ENCODE data around the gene ZNF813.
"Not testable (repeated sequence)": the region's sequence is repeated elsewhere in the genome, so short reads cannot be mapped to it uniquely, and the experiment has no call there.

Gene ZNF813

DNA sequence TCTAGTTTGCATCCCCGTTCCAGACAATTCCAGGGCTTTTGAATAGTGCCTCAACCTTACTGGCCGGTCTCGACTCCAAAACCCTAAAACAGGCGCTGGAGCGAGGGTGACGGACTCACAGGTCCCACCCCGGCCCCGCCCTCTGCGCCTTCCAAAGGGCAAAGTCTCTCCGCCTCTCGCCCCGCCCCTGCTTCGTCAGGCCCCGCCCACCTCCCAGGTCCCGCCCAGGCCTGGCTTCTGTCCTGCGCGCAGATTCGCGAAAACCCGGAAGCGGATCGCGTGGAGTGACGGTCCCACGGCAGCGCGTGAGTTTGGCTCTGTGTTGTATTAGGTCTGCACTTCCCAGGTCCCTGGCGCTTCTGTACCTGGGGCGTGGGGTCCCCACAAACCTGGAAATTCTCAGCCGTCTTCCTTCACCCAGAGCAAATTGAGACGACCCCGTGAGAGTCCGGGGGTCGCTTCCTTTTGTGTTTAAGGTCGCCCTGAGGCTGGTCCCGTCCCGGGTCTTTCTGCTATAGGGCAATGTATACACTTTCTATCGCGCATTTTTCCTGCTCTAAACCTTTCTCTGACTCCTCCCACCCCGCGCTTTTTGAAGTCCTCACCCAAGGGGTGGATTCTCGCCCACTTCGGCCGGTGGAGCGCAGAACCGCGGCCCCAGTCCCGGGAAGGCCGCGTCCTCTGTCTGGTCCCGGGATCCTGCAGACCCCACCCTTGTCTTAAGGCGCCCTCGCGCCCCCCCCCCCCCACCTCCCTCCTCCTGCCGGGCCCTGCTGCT lies at the start of gene ZNF813:
Gene ZNF813, plus strand, starts transcription at position 249 of the 778 bp plus-strand sequence. CDS start 16,090 bp downstream, outside the sequence.
- DNase-seq, result peak; percentile 94 to 97

DNA sequence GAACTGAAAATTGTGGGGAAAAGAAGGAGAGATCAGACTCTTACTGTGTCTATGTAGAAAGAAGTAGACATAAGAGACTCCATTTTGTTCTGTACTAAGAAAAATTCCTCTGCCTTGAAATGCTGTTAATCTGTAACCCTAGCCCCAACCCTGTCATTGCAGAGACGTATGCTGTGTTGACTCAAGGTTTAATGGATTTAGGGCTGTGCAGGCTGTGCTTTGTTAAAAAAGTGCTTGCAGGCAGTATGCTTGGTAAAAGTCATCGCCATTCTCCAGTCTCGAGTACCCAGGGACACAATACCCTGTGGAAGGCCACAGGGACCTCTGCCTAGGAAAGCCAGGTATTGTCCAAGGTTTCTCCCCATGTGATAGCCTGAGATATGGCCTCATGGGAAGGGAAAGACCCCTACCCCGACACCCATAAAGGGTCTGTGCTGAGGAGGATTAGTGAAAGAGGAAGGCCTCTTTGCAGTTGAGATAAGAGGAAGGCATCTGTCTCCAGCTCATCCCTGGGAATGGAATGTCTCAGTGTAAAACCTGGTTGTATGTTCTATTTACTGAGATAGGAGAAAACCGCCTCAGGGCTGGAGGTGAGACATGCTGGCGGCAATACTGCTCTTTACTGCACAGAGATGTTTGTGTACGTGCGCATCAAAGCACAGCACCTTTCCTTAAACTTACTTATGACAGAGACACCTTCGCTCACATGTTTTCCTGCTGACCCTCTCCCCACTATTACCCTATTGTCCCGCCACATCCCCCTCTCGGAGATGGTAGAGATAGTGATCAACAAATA lies 46.8 kb upstream of the ZNF813 start:
- DNase-seq, result not testable (repeated sequence)

DNA sequence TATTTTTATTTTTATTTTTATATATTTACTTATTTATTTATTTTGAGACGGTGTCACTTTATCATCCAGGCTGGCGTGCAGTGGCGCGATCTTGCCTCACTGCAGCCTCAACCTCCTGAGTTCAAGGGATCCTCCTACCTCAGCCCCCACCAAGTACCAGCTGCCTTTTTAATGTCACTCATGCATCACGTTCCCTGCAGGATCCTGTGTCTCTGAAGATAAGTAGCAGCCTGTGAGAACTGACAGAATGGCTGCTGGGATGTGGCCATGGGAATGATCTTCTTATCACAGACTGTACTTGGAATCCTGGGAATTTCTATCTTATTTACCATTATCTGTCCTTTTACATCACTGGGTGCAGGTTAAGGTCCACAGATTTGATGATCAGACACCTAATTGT lies 45.0 kb upstream of the ZNF813 start:
- DNase-seq, result no peak

DNA sequence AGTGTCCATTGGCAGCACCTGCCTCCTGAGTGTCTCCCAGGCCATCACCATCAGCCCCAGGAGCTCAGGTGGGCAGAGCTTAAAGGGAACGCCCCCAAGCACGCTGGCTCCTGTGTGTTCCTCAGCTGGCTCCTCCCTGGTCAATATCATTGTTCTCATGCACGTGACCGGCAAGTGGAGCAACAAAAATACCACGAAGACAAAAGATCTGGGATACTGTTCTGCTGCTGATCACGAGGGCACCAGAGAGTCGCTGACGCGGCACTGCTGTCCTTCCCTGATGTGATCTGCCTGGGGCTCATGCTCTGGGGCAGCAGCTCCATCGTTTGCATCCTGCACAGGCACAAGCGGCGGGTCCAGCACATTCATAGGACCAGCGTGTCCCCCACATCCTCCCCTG lies 44.5 kb upstream of the ZNF813 start:
- DNase-seq, result not testable (repeated sequence)

DNA sequence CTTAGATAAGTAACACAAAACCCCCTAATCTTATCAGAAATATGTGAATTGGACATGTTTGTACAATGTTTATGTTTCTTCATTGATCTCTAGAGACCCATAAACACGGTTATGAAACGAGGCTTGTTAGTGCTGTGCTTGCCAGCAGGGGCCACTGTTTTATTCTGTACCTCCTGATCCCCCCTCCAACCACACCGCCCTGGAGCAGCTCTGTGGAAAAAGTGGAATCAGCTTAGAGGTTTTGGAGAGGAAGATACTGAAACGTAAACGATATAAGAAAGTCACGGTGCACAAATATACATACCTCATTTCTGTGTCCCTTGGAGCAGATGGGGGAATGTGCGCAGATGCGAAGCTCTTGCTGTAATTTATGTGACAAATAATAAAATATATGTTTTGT lies 43.9 kb upstream of the ZNF813 start:
- not testable (repeated sequence) for DNase-seq

DNA sequence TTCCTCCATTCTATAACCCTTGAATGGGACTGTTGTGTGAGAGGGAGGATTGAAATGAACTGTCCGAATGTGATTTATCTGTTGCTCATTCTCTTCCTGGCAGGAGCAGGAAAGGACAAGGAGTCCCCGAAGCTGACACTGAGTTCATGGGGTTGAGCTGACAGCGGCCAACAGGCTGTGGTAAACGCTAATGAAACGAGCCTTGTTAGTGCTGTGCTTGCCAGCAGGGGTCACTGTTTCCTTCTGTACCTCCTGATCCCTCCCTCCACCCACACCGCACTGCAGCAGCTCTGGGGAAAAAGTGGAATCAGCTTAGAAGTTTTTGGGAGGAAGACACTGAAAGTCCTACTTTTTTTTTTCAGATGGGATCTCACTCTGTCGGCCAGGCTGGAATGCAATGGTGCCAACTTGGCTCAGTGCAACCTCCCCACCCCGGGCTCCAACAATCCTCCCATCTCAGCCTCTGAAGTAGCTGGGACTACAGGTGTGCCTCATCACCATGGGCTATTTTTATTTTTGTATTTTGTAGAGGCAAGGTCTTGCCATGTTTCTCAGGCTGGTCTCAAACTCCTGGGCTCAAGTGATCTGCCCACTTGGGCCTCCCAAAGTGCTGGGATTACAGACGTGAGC lies 42.5 kb upstream of the ZNF813 start:
- peak; percentile 56 to 61 for DNase-seq

DNA sequence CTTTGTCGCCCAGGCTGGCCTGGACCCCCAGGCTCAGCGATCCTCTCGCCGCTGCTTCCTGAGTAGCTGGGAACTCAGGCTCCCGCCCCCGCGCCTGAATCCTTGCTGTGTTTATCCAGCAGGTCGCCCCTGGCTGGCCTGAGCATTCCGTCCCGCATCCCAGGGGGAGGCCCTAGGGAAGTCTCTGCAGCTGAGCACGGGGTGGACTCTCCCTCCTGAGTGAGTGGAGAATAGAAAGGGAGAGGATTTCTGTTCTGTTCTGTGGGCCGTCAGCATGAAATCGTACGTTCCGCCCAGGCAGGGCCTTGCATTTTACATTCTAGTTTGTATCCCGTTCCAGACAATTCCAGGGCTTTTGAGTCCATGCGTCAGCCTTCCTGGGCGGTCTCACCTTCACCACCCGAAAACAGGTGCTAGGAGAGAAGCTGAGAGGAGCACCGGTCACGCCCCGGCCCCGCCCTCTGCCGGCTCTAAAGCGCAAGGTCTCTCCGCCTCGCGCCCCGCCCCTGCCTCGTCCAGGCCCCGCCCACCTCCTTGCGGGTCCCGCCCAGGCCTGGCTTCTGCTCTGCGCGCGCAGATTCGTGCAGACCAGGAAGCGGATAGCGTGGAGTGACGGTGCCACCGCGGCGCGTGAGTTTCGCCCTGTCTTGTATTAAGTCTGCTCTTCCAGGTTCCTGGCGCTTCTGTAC lies 36.0 kb upstream of the ZNF813 start, which contains the start of gene ZNF761:
Gene ZNF761, plus strand, starts transcription at position 586 of the 689 bp plus-strand sequence. CDS start 15,285 bp downstream, outside the sequence.
- peak; percentile 96 to 97 for DNase-seq

DNA sequence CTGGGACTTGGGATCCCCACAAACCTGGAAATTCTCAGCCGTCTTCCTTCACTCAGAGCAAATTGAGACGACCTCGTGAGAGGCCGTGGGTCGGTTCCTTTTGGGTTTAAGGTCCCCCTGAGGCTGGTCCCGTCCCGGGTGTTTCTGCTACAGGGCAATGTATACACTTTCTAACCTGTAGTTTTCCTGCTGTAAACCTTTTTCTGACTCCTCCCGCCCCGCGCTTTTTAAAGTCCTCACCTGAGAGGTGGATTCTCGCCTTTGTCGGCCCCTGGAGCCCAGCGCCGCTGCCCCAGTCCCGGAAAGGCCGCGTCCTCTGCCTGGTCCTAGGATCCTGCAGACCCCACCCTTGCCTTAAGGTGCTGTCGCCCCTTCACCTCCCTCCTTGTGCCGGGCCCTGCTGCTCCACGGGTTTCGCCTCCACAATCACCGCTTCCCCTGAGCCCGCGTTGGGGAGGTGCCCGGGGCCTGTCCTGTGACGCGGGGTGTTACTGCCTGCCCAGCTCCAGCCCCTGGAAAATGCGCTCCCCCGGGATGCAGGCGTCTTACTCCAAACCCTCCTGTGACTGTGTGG lies 35.4 kb upstream of the ZNF813 start:
- DNase-seq, result peak in 1 of 2 experiments; percentile 11

DNA sequence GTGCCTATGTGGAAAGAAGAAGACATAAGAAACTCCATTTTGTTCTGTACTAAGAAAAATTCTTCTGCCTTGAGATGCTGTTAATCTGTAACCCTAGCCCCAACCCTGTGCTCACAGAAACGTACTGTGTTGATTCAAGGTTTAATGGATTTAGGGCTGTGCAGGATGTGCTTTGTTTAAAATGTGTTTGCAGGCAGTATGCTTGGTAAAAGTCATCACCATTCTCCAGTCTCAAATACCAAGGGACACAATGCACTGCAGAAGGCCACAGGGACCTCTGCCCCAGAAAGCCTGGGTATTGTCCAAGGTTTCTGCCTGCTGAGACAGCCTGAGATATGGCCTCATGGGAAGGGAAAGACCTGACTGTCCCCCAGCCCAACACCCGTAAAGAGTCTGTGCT lies 23.7 kb upstream of the ZNF813 start:
- DNase-seq, result not testable (repeated sequence)

DNA sequence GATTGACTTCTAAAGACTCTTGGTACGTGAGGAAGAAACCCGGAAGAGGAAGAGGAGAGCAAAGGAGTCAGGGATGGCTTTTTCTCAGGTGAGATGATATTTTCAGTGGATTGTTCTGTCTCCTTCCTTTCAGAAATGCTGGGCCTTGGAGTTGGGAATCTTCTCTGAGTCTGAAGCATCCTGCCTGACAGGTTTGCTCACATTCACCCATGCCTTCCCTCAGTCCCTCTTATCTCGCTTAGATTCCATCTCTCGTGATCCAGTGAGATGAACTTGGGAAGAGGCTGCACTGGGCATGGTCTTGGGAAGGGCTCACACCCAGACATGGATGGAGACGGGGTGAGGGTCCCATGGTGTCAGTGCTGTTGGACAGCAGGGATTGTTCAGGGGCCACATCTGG lies 20.3 kb upstream of the ZNF813 start:
- not testable (repeated sequence) for DNase-seq

DNA sequence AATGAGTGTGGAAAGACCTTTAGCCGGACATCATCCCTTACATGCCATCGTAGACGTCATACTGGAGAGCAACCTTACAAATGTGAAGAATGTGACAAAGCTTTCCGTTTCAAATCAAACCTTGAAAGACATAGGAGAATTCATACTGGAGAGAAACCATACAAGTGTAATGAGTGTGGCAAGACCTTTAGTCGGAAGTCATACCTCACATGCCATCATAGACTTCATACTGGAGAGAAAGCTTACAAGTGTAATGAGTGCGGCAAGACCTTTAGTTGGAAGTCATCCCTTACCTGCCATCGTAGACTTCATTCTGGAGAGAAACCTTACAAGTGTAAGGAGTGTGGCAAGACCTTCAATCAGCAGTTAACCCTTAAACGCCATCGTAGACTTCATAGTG lies 11.7 kb upstream of the ZNF813 start:
- no peak for DNase-seq

DNA sequence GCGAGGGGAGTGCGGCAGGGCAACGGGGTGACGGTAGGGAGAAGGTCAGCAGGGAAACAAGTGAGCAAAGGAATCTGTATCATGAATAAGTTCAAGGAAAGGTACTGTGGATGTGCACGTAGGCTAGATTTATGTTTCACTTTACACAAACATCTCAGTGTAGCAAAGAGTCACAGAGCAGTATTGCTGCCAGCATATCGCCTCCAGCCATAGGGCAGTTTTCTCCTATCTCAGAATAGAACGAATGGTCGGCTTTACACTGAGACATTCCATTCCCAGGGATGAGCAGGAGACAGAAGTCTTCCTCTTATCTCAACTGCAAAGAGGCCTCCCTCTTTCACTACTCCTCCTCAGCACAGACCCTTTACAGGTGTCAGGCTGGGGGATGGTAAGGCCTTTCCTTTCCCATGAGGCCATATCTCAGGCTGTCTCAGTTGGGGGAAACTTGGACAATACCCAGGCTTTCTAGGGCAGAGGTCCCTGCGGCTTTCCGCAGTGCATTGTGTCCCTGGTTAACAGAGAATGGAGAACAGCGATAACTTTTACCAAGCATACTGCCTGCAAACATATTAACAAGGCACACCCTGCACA lies 7.3 kb upstream of the ZNF813 start:
- DNase-seq, result not testable (repeated sequence)

DNA sequence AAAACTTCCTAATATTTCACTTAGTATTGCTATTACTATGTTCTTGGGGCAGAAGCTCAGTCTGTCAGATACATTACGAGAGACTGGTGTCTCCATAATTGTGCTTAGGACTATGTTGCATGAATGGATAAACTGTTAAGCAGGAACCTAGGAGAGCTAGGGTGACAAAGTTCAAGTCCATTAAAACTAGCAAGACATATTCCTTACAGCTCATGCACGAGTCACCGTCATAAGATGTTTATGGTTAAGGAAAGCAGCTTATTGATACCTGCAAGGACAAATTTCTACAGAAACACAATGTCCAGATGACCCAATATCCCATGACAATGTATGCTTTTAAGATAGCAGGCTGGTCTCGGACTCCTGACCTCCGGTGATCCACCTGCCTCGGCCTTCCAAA lies 5.7 kb upstream of the ZNF813 start:
- no peak for DNase-seq

DNA sequence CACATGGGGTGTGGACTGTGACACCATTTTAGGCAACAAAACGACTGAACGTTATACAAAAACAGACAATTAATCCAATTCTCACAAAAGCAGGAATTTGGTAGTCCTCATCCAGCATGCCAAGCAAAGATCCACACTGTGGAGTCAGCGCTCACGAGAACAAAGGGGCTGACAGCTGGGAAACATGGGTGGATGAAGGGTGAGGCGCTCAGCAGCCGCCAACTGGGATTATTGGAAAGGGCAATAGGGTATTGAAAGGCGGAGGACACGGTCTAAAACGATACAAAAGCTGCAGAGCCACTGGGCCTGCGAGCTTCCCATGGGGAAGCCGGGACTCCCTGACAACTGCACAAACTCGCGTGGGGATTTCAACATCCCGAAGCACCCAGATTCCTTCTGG lies 4.7 kb upstream of the ZNF813 start:
- no peak for DNase-seq

DNA sequence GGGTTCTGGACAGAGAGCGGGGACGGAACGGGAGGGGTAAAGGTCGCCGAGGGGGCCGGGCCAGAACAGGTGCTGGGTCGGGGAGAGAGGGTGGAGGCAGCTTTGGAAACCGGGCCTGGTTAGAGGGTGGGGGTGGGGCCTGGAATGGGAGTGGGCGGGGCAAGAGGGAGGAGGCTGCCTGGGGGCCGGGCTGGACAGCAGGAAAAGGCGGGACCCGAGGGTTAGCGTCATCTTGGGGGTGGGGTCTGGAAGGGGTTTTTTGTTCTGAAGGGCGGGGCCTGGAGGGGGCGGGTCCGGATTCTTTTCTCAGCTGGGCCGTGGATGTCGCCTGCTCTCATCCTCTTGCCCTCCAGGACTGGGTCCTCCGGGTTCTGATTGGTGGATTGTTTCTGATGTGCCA lies 4.3 kb upstream of the ZNF813 start:
- no peak for DNase-seq

DNA sequence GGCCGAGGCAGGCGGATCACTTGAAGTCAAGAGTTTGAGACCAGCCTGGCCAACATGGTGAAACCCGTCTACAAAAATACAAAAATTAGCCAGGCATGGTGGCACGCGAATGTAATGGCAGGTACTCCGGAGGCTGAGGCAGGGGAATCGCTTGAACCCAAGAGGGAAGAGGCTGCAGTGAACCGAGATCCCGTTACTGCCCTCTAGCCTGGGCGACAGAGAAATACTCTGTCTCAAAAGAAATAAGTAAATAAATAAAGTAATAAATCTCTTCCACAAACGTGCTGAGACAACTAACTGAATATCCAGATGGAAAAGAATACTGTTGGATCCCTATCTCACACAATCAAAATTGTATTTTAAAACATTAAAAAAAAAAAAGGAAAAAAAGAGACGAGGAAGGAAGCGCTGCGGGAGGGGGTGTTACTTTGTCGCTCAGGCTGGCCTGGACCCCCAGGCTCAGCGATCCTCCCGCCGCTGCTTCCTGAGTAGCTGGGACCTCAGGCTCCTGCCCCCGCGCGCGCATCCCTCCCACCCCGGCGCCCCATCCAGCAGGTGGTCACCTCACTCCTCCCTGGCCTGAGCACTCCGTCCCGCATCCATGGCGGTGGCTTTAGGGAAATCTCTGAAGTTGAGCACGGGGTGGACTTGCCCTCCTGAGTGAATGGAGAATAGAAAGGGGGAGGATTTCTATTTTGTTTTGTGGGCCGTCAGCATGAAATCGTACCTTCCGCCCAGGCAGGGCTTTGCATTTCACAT lies 628 bp upstream of the ZNF813 start:
- DNase-seq, result peak in 1 of 2 experiments; percentile 10

DNA sequence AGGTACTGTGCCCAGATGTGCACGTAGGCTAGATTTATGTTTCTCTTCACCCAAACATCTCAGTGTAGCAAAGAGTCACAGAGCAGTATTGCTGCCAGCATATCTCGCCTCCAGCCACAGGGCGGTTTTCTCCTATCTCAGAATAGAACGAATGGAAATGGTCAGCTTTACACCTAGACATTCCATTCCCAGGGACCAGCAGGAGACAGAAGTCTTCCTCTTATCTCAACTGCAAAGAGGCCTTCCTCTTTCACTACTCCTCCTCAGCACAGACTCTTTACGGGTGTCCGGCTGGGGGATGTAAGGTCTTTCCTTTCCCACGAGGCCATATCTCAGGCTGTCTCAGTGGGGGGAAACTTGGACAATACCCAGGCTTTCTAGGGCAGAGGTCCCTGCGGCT lies 1.1 kb downstream of the ZNF813 start:
- not testable (repeated sequence) for DNase-seq

DNA sequence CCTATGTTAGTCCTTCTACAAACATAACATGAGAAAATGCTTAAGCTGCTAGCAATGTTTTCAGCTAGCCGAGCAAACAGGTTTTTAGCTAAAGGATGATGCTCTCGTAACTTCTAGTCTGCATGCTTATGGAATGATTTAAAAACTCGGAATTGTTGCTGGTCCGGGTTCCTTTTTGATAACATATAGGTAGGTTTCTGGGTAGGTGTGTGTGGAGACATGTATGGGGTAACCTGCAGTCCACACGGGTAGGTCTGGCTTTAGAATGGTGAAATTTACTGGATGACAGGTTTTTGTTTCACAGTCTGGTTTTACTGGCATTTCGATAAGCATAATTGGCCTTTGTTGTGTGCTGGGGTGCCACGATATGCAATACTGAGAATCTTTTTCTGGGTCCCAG lies 4.4 kb downstream of the ZNF813 start:
- DNase-seq, result no peak

DNA sequence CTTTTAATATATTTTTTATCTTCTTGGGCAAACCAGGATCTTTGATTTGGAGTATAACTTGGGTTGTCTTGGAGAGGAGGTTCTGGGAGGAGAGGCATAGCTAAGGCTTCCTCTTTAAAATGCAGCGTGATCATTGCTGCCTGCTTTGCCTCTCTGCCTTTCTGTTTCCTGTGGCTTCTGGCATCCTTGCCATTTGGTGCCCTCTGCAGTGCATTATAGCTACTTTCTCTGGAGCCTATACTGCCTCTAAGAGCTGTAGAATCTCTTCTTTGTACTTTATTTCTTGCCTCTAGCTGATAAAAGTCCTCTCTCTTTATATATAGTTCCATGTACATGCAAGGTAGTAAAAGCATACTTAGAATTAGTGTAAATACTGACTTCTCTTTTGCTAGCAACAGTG lies 7.3 kb downstream of the ZNF813 start:
- DNase-seq, result not testable (repeated sequence)

DNA sequence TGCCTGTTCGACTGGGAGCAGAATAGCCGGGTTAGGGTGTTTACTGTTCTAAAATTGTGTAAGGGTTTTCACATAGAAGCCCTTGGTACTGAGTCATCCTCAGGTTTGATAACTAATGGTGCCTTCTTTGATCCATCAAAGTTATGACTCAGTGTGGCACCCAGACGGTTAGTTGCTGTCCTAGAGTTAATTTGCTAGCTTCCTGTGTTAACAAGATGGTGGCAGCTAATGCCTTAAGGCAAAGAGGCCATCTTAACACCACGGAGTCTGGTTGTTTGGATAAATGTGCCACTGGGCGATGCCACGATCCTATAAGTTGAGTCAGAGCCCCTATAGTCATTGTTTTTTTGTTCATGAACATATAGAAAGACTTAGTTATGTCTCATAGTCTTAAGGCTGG lies 7.9 kb downstream of the ZNF813 start:
- not testable (repeated sequence) for DNase-seq

DNA sequence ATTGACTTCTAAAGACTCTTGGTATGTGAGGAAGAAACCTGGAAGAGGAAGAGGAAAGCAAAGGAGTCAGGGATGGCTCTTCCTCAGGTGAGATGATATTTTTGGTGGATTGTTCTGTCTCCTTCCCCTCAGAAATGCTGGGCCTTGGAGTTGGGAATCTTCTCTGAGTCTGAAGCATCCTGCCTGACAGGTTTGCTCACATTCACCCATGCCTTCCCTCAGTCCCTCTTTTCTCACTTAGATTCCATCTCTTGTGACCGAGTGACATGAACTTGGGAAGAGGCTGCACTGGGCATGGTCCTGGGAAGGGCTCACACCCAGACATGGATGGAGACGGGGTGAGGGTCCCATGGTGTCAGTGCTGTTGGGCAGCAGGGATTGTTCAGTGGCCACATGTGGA lies 16.2 kb downstream of the ZNF813 start:
- not testable (repeated sequence) for DNase-seq

All from stimulated activated CD4-positive, alpha-beta T cell treated with anti-CD3 and anti-CD28 coated beads, Interleukin-4, amount 100 ng/mL, for 4 hours (primary cell).